GM21619 (cell line): ENCODE data around the gene GALNT18.

Source experiments
- ATAC-seq: cut with Tn5 transposase; IDR thresholded peaks from one replicate; pipeline ENCODE4 v1.9.1; 2021; ENCODE audit not compliant: unreplicated experiment

Gene GALNT18

DNA sequence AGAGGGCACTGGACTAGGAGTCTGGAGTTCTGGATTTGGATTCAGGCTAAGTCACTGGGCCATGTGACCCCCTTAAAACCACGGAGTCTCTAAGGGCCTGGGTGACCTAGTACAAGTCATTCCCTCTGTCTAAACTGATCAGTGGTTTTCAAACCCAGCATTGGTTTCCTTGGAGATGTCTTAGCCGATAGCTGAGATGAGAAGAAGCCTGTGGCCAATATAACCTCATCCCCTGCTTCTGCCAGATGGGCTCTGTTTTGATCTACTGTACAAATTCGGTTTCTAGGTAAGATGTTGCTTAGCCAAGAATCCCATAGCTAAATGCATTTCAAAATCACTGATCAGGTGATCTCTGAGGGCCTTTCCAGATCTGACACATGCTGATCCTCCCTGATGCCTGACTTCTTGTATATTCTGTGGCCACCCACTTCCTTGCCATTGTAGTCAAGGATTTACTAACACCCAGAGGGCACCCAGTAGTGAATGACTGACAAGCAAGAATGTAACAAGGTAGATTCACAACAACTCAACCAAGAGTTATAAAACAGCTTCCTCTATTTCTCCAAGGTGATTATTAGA lies 53.1 kb downstream of the GALNT18 start:
- ATAC-seq, result peak; percentile 24

DNA sequence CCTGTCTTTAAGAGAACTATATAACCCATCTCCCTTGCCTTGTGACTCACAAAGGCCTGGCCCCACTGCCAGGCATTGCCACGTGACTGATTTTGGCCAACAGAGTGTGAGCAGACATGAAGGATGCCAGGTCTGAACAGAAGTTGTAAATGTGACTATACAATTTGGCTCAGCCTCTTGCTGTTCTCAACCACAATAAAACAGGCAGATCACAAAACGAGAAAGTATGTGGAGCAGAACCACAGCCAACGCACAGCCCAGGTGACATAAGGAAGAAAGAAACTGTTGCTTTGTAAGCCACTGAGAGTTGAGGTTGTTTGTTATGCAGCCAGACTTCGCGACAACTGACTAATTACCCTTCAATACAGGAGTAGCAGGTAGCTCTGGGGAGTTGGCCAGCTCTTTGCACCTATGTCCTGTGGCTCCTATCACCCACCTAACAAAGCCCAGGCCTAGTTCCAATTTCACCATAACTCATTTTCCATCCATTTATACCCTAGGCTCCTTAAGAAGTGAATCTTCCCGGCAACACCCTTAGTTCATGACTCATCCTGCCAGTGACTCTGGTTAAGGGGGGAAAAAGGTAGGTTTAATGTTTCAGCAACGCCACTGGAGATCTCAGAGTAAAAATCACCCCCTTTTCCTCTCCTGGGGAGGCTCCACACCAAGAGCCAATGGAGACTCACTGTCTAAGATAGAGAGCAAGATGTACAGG lies 53.7 kb downstream of the GALNT18 start:
- ATAC-seq, result peak; percentile 46

DNA sequence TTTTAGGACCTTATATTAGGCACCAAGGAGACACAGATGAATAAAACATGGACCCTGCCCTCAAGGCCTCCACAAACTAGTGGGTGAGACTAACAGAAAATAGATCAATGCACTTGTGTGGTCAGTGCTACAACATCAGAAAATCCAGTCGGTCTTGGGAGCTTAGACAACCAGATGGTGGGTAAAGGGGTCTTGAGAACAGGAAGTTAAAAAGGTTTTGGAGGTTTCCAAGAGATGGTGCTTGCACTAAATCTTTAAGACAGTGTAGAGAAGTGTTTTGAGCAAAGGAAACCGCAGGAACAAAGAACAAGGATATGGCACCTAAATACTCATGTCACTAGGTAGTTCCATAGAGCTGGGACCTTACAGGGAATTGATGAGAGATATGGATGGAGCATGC lies 56.2 kb downstream of the GALNT18 start:
- ATAC-seq, result no peak

DNA sequence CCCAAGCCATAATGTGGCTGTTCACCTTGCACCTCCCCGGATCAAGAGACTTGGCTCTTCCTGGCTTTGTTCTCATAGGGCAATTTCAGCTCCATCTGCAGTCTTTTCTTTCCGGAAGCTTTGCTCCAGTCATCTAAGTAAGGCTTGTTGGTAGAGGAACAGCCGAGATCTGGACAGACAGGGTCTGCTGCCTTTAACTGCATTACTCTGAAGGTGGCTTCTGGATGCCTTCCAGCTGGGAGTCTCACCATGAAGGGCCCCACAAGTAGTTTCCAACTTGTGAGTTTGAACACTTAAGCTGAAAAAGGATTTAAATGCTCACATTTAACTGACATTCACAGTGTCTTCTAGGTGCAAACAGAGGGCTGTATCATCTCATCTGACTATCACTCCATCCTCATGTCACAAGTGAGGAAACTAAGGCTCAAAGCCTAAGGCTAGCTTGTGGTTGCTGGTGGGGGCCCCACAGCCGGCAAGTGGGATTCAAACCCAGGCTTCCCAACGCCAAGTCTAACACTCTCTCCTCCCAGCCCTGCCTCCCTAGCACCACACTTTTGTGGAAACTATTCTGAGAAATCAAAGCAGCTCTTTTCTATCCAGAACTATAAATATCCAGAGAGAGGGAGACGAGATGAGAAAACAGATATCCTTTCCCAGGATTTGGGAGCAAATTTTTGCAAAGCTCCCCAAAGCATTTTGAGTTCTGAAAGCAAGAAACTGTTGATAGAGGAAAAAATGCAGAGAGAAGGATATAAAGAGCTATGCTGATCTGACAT lies 58.4 kb downstream of the GALNT18 start:
- ATAC-seq, result no peak

DNA sequence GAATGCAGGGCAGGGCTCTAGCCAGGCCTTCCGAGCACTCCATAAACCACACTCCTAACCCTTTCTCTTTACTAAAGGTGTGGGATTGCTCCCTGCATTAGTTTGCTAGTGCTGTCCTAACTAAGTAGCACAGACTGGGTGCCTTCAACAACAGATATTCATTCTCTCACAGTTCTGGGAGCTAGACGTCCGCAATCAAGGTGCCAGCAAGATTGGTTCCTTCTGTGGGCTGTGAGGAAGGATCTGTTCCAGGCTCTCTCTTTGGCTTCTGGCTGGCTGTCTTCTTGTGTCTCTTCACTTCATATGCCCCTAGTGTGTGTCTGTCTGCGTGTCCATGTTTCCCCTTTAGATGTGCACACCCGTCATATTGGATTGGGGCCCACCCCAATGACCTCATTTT lies 59.8 kb downstream of the GALNT18 start:
- no peak for ATAC-seq

DNA sequence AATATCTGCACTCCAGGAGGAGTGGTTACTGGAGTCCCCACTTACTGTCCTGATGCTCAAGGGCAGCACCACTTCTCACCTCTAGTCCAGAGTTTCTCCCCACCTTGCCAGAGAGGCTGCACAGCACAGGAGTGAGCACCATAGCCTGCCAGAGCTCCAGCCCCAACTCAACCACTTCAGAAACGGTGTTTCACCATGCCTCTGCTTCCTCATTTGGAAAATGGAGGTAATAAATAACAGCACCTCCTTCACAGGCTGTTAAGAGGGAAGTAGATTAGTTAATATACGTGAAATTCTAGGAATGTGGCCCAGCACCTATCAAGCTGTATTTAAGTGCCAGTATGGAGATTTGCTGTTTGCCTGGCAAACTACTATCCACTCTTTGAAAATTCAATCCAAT lies 63.0 kb downstream of the GALNT18 start:
- ATAC-seq, result no peak

DNA sequence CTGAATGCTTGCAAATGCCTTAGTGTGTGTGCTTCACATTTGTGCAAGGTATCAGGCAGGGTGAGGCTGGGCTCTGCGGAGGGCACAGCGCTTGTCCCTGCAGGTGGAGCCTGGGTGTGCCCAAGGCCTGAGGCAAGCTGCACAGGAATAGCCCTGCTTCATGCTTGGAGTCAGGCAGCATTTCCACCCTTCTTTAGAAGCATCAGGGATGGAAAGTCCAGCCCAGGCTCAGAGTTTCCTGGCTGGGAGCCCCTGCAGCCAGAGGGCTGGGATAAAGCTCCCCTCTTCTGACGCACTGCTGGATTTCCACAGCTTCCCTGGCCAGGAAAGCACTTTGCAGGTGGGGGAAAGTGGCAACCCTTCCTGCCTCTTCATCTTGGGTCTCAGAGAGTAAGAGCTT lies 63.4 kb downstream of the GALNT18 start:
- no peak for ATAC-seq

DNA sequence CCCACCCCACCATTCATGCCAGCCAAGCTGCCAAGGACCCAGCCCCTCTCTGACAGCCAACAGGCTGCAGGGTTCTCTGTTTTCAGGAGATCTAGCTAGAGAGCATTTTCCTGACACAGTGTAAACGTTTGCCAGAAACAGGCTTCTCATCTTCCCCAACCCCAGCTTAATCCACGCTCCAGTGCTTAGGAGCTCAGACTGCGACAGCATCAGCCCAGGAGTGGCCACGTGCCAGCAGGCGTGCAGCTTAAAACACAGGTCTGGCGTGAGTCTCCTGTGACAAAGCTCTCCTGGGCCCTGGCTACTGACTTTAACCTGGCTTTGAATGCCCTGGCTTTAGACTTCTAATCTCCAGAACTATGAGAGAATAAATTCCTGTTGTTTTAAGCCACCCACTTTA lies 66.6 kb downstream of the GALNT18 start:
- ATAC-seq, result no peak

DNA sequence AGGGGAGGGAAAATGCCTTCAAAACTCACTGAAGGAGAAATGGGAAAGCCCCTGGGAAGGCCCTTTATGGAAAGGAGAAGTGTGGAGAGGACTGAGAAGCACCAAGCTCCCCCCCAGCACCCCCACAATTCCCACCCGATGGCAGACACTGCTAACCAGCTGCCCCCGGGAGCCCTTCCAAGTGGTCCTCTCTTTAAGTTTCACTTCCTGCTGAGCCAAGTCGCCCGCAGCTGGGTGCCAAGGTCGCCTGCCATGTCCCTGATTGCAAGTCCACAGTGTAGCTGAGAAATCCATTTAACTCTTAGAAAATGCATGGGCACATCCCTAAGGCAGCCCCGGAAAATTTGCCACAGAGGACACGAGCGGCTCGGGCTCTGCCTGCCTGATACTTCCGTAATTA lies 68.2 kb downstream of the GALNT18 start:
- no peak for ATAC-seq

DNA sequence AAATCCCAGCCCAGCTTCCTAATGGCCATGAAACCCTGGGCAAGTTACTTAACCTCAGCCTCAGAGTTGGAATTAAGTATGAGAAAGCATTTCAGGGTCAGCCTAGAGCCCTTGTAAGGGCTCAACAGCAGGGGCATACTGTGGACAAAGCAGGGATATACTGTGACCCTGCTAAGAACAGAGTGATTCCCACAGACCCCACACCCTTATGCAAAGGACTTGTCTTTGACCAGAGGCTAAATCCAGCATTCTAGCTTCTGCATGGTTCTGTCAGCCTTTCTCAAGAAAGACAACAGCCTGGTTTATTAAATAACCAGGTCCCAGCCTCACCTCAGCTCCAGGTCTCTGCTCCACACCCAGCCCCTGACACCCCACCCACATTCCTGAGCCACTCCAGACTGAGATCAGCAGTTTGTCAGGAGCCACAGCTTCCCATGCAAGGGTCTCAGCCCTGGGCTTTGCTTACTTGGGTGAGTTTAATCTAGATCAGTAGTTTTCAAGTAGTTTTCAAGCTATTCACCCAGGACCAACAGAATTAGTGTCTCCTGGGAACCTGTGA lies 69.2 kb downstream of the GALNT18 start:
- no peak for ATAC-seq

DNA sequence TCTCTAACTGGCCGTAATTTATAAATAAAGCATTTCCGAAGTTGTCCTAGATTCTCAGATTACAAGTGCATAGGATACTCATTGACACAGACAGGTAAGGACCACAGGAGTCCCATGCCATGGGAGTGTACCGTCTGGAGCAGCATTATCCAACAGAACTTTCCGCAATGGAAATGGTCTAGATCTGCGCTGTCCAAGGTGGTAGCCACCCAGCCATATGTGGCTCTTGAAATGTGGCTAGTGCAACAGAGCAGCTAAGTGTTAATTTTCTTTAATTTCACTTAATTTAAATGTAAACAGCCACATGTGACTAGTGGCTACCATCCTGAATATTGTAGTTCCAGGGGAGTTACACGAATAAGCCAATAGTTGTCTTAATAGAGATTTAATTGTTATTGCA lies 71.3 kb downstream of the GALNT18 start:
- ATAC-seq, result no peak

DNA sequence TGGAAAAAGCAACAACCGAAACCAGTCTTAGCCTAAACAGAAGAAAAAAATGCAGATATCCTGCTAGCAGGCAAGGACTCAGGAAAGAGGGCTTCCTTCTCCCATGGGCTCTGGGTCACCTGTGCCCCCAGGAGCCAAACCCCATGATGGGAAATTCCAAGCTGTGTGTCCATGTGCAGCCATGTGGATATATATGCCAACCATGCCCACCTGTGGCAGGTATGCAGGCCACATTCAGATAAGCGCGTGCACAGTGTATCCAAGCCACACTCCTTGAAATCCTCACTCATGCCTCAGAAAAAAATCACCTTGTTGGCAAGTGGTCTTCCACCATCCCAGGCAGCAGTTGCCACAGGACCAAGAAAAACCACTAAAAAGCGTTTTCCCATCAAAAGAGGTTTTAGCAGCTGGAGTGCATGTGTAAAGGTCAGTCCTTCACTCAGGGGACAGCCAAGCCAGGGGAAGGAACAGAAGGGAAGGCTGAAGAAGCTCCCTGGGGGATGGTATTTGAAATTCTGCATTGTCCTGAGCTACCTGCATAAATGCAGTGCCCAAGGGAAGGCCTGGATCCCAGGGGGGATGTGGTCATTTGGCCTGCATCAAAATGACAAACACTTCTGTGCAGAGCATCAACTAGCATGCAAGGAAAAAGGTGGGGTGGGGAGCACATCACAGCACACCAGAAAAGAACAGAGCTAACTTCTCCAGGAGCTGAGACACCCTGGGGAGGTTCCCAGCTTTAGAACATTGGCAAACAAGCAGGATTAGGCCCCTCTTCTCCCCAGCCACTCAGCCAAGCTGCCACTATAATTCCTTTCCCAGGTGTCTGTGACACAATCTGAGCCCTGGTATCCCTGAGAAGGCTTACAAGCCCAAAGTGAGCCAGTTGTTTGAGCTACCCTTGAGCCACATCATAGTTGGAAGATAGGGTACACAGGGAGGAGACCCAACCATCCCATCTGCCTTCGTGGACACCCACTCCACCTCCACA lies 76.2 kb downstream of the GALNT18 start:
- ATAC-seq, result no peak

DNA sequence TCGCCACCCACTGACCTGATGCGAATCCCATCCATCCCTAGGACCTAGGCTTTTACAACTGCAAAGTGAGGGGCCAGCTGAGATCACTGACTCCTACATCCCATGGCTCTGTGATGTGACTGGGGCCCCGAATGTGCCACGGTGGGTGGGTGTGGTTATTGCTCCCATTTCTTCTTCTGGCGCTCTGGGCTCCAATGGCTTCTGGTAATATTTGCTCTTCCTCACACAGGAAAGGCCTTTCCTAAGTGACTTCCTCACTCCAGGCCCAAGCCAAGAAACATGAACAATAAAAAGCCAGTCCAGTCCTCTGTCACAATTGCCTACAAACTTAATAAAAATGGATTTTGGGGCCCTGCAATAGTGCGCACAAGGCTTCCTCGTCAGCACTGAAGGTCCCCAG lies 78.1 kb downstream of the GALNT18 start:
- ATAC-seq, result no peak

DNA sequence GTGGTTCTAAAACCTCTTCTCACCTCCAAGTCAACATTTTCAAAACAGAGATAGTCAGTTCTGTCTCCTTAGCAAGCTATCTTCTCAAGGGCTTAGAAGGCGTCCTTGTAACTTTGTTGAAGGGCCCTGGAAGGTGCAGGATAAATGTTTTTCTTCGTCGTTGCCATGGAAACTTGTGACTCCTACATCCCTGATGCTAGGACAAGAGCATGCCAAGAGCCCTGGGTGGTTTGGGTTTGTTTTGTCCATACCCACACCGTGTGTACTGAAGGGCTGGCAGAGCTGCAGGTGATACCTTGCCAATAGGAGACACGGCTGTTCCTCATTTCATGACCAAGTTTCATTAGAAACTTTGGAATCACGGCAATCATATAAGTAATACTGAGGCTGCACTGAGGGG lies 81.6 kb downstream of the GALNT18 start:
- ATAC-seq, result no peak

DNA sequence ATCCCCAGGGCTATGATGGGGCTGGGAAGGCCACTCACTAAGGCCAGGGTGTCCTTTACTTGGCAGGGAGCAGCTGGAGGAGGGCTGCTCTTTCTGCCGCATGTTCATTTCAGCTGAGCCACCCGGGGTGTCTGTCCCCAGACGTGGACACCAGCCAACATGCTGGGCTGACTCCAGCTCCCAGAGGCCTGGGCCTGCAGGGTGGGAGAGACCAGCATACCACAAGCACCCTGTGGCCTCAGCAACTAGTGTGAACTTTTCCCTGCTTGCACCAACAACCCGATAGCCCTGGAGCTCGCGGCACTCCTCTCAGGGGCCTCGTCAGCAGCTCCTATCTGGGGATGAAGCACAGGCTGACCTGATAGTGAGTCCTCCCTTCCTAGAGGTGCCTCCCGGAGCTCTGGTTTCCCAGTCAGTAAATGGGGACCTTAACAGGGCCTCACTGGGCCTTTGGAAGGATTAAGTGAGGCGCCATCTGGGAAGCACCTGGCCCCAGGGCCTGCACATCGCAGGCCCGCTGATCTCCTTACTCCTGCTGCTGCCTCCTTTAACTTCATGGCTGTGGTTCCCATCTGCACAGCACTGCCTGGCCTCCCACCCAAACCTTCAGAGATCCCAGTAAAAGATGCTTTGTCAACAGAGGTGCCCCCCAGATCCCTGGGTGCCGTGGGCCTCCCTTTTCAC lies 83.4 kb downstream of the GALNT18 start:
- ATAC-seq, result no peak

DNA sequence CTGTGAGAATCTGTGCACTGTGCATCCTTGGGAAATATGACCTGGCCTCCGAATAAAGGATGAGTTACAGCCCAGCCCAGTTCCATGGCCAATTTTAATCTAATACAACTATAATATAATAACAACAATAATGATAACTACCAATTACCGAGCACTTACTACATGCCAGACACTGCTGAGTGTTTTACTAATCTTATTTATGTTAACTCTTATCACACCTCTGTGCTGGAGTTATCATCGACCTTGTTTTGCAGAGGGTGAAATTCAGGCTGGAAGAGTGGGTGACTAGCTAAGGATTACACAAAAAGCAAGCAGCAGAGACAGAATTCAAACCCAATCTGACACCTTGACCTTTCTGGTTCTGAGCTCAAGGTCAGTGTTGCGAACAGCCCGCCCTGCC lies 83.9 kb downstream of the GALNT18 start:
- ATAC-seq, result no peak

DNA sequence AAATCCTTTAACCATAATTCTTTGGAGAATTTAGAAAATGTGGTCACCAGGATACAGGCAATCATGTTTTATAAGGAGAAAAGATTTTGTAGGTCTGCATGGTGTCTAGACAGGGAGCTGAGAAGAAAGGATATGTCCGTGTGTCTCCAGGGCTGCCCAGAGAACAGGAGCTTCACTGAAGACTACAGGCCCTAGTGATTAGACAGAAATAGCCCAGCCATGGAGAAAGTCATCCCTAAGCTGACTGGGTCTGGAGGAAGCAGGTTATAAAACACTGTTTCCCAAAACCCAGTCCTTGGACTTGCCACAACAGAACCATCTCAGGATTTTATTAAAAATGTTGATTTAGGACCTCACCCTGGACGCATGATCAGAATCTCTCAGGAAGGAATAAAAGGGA lies 84.4 kb downstream of the GALNT18 start:
- no peak for ATAC-seq

DNA sequence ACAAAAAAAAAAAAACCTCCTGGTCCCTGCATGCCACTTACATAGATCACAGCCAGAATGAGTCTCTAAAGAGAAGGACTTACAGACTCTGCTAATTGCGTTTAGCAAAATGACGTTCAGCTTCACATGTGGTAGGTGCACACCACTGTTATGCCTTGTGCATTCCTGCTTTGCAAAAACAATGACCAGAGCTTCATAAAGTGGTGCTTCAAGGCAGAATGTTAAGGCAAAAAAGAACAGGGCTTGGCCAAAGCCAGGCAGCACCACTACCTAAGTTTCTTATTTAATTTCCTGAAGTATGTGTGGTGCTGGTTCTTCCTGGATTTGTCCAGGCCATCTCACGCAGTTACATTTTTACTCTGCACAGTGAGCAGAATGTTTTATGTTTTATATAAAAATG lies 85.2 kb downstream of the GALNT18 start:
- ATAC-seq, result no peak

DNA sequence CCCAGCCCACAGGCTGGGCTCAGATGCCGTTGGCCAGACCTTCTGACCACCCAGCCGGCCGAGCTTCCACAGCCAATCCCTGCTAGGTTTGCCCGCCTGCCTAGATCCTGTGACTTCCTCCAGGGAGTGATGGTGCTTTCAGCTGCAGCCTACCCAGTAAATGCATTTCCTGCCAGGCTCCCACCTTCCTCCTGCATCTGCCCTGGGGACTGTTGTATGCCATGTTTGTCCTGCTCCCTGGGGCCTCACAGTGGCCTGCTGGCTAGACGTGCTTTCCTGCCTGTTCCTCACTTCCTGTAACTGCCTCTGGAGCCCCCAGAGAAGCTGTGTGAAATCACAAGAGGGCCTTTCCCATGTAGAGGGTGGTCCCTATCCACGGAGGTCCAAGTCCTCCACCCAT lies 86.2 kb downstream of the GALNT18 start:
- ATAC-seq, result no peak

DNA sequence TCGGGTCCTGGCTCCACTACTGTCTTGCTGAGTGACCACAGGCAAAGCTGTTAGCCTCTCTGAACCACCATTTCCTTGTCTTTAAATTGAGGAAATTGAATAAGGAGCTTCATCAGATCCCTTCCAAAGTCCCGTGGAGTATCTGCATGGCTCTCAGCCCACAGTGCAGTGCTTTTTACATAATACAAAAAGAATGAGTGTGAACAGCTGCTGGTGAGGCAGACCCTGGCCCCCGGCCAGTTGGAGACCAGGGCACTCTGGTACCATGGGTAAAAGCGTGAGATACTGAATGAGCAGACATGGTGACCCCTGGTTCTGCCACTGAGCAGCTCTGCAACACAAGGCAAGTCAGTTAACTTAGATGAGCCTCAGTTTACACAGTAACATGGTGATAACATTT lies 86.8 kb downstream of the GALNT18 start:
- ATAC-seq, result no peak
